IPS-20b (cell line): ENCODE measurements around the gene LRRC70.
"Not testable (repeated sequence)": the region's sequence is repeated elsewhere in the genome, so short reads cannot be mapped to it uniquely, and the experiment has no call there.

Experiments used
- H3K27ac ChIP-seq: one replicate; pipeline ENCODE4 v1.5.1; 2013; ENCODE audit warnings: low read length
- H3K27me3 ChIP-seq: 2 replicates; pipeline ENCODE4 v1.6.1; 2013; ENCODE audit warnings: mild to moderate bottlenecking, low read length, inconsistent platforms; ENCODE audit not compliant: insufficient read depth
- H3K36me3 ChIP-seq: 2 replicates; pipeline ENCODE4 v1.6.1; 2013; ENCODE audit warnings: low read depth, mild to moderate bottlenecking, inconsistent platforms, low read length, moderate library complexity; ENCODE audit not compliant: insufficient read depth
- H3K4me1 ChIP-seq: 2 replicates; pipeline ENCODE4 v1.6.1; 2013; ENCODE audit warnings: mild to moderate bottlenecking, control low read depth, inconsistent platforms, low read length, moderate library complexity; ENCODE audit not compliant: insufficient read depth
- H3K4me3 ChIP-seq: 2 replicates; pipeline ENCODE4 v1.5.1; 2013; ENCODE audit warnings: mild to moderate bottlenecking, low read length, inconsistent platforms
- H3K9ac ChIP-seq: 2 replicates; pipeline ENCODE4 v1.6.1; 2013; ENCODE audit warnings: low read depth, mild to moderate bottlenecking, inconsistent platforms, low read length, moderate library complexity
- H3K9me3 ChIP-seq: 2 replicates; pipeline ENCODE4 v1.6.1; 2013; ENCODE audit warnings: mild to moderate bottlenecking, low read depth, low read length, inconsistent platforms; ENCODE audit not compliant: insufficient read depth

The LRRC70 gene

DNA sequence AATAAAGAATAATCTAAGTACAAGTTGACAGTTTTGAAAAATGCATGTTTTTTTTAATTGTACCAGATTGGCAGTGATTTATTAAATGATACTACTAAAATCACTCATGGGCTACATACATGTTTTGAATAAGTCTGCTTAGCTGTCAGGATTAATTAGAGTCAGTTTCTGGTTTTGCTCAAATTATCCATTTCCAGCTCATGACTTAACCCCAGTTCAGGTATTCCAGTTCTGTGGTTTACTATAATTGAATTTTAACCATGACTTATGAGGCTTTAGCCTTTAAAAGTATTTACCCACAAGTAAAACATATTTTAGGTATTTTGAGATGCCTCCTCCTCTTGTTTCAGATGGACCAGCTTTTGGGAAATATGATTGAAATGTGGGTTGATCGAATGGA lies 17.8 kb upstream of the LRRC70 start:
- peaks cover 10% of the 10 kb centered on the region; the same call in 1 of the 2 replicates for H3K36me3 ChIP-seq
- H3K9me3 ChIP-seq = no peaks in the 10 kb centered on the region
- H3K27me3 ChIP-seq = no peaks in the 10 kb centered on the region
- H3K9ac ChIP-seq = no peak overlapping the region
- no peak overlapping the region for H3K27ac ChIP-seq
- H3K4me3 ChIP-seq = no peak overlapping the region
- peaks cover 7% of the 10 kb centered on the region; the same call in 1 of the 2 replicates for H3K4me1 ChIP-seq

DNA sequence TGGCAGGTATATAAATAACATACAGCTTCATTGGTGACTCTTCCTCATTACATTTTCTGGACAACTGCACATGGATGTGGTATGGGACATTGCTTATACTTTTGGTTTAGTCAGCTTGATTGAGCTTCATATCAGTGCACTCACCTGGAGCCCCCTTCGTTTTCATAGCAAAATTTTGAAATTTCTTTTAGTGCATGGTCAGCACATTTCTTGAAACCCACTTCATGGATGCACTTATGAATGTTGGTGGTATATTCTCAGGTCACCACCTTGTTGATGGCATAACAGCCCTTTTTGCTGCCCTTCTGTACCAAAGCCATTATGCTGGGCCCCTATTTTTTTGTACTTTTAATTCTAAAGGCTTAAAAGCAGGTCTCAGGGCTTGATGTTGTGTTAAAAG lies 16.7 kb upstream of the LRRC70 start:
- Histone ChIP-seq H3K4me3 (no peak overlapping the region), H3K36me3 (peaks cover 11% of the 10 kb centered on the region; the same call in 1 of the 2 replicates), H3K27me3 (no peaks in the 10 kb centered on the region), H3K4me1 (peaks cover 7% of the 10 kb centered on the region; the same call in 1 of the 2 replicates), H3K9ac (no peak overlapping the region), H3K9me3 (no peaks in the 10 kb centered on the region), H3K27ac (no peak overlapping the region)

DNA sequence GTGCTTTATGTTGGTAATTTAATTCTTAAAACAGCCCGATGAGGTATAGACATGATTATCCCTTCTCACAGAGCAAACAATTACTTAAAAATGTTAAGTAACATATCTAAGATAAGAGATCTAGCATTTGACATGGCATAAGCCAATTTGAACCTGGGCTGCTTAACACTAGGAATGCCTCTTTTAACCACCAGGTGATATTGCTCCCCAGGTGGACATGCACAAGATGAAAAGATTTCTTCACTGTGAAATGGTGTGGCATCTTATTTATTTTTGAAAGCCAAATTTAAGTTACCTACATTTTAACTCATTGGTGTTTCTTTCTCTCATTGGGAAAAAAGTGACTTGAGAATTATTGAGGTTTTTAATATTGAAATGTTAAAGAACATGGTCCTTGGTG lies 15.8 kb upstream of the LRRC70 start:
- Histone ChIP-seq H3K36me3 (peaks cover 14% of the 10 kb centered on the region; the same call in 1 of the 2 replicates), H3K9ac (no peak overlapping the region), H3K27me3 (no peaks in the 10 kb centered on the region), H3K9me3 (no peaks in the 10 kb centered on the region), H3K4me1 (peaks cover 7% of the 10 kb centered on the region; the same call in 1 of the 2 replicates), H3K27ac (no peak overlapping the region), H3K4me3 (no peak overlapping the region)

DNA sequence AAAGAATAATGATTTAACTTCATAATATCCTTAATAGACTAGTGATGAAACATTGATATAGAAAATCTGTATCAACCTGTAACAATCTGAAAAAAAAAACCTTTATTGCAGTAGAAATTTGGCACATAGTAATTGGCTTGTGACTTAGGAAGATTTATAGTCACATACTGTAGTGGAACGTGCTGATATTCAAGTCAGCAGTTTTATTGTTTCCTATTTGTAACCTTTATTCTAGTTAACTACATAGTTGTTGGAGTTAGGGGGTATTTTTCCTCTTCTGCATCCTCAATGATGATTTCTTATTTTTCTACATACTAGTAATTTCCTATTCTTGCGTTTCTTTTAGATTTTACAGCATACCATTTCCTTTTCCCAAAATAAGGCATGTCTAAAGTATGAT lies 14.5 kb upstream of the LRRC70 start:
- H3K9me3 ChIP-seq = no peaks in the 10 kb centered on the region
- peaks cover 10% of the 10 kb centered on the region; the same call in 1 of the 2 replicates for H3K36me3 ChIP-seq
- H3K27ac ChIP-seq = no peak overlapping the region
- H3K4me3 ChIP-seq = no peak overlapping the region
- H3K9ac ChIP-seq = no peak overlapping the region
- peaks cover 13% of the 10 kb centered on the region for H3K4me1 ChIP-seq
- no peaks in the 10 kb centered on the region for H3K27me3 ChIP-seq

DNA sequence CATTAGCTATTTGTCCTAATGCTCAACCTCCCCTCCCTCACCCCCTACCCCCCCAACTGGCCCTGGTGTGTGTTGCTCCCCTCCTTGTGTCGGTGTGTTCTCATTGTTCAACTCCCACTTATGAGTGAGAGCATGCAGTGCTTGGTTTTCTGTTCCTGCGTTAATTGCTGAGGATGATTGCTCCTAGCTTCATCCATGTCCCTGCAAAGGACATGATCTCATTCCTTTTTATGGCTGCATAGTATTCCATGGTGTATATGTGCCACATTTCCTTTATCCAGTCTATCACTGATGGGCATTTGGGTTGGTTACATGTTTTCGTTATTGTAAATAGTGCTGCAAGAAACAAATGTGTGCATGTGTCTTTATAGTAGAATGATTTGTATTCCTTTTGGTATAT lies 12.9 kb upstream of the LRRC70 start:
- peaks cover 18% of the 10 kb centered on the region for H3K4me1 ChIP-seq
- not testable (repeated sequence) for H3K9ac ChIP-seq, H3K27ac ChIP-seq, H3K4me3 ChIP-seq, H3K27me3 ChIP-seq, H3K9me3 ChIP-seq, H3K36me3 ChIP-seq

DNA sequence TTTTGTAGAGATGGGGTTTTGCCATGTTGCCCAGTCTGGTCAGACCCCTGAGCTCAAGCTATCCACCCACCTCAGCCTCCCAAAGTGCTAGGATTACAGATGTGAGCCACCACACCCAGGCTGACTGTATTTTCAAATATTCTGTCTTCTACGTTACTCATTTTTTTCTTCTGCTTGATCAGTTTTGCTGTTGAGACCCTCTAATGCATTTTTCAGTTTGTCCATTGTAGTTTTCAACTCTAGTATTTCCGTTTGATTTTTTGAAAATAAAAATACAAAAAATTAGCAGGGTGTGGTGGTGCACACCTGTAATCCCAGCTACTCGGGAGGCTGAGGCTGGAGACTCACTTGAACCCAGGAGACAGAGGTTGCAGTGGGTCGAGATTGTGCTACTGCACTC lies 10.5 kb upstream of the LRRC70 start:
- Histone ChIP-seq H3K4me1 (peaks cover 12% of the 10 kb centered on the region), H3K9ac (no peak overlapping the region), H3K36me3 (peaks cover 7% of the 10 kb centered on the region; the same call in 1 of the 2 replicates), H3K9me3 (no peaks in the 10 kb centered on the region), H3K27me3 (no peaks in the 10 kb centered on the region), H3K4me3 (no peak overlapping the region), H3K27ac (no peak overlapping the region)

- Histone ChIP-seq H3K4me3 (peak overlapping the region; percentile 28; the same call in 1 of the 2 replicates), H3K27ac (peak overlapping the region; percentile 40), H3K36me3 (peaks cover 7% of the 10 kb centered on the region; the same call in 1 of the 2 replicates), H3K9ac (peak overlapping the region; percentile 59), H3K27me3 (no peaks in the 10 kb centered on the region), H3K4me1 (peaks cover 12% of the 10 kb centered on the region), H3K9me3 (no peaks in the 10 kb centered on the region)
These were observed 9.7 kb upstream of the LRRC70 start for GRCh38 chr5:62568800-62569432.

- no peaks in the 10 kb centered on the region for H3K9me3 ChIP-seq
- H3K9ac ChIP-seq = peak overlapping the region; percentile 59
- peak overlapping the region; percentile 40 for H3K27ac ChIP-seq
- peaks cover 12% of the 10 kb centered on the region for H3K4me1 ChIP-seq
- H3K27me3 ChIP-seq = no peaks in the 10 kb centered on the region
- H3K4me3 ChIP-seq = peak overlapping the region; percentile 28; the same call in 1 of the 2 replicates
- peaks cover 7% of the 10 kb centered on the region; the same call in 1 of the 2 replicates for H3K36me3 ChIP-seq
These were observed 9.1 kb upstream of the LRRC70 start for GRCh38 chr5:62569470-62569869.

GRCh38 chr5:62572918-62573514 lies 5.6 kb upstream of the LRRC70 start:
- no peak overlapping the region for H3K9ac ChIP-seq
- no peak overlapping the region for H3K4me3 ChIP-seq
- H3K27me3 ChIP-seq = no peaks in the 10 kb centered on the region
- H3K9me3 ChIP-seq = no peaks in the 10 kb centered on the region
- H3K4me1 ChIP-seq = peaks cover 12% of the 10 kb centered on the region
- no peaks in the 10 kb centered on the region for H3K36me3 ChIP-seq
- H3K27ac ChIP-seq = no peak overlapping the region

- Histone ChIP-seq H3K9me3 (no peaks in the 10 kb centered on the region), H3K27ac (no peak overlapping the region), H3K9ac (no peak overlapping the region), H3K36me3 (no peaks in the 10 kb centered on the region), H3K4me1 (peaks cover under 1% of the 10 kb centered on the region; the same call in 1 of the 2 replicates), H3K27me3 (no peaks in the 10 kb centered on the region), H3K4me3 (no peak overlapping the region)
These were observed 4.0 kb upstream of the LRRC70 start for GRCh38 chr5:62574599-62574998.

DNA sequence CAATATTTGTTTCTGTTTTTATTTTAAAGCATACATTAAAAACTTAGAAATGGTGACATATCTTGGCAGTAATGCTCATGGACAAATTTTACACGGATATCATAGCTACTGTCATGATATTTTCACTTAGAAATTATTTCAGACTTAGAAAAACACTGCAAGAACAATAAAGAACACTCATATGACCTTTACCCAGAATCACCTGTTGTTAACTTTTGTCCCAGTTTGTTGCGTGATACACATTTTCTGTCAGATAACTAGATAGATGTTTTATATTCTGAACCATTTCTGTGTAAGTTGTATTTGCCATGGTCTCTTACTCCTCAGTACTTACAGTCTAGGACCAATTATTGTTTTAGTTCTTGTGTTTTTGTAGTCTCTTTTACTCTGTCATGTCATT lies 3.6 kb upstream of the LRRC70 start:
- no peak overlapping the region for H3K27ac ChIP-seq
- no peaks in the 10 kb centered on the region for H3K4me1 ChIP-seq
- H3K27me3 ChIP-seq = no peaks in the 10 kb centered on the region
- H3K9ac ChIP-seq = no peak overlapping the region
- H3K9me3 ChIP-seq = no peaks in the 10 kb centered on the region
- H3K36me3 ChIP-seq = no peaks in the 10 kb centered on the region
- no peak overlapping the region for H3K4me3 ChIP-seq

DNA sequence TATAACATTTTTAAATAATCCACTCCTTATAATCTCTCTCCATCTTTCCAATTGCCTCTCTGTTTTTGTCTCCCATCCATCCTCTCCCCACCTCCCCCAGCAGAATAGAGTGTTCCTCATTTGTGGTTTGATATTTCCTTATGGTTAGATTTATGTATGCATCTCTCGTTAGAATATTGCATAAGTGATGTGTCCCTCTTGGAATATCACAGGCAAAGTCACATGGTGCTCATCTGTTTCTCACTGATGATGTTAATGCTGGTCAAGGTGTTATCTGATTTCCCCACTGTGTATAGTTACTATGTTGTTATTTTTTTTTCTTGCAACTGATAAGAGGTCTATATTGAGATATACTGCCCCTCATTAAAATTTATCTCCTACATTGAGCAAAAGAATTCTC lies 3.1 kb upstream of the LRRC70 start:
- H3K27ac ChIP-seq = no peak overlapping the region

More for the DNA sequence above, 3.1 kb upstream of the LRRC70 start:
- H3K9me3 ChIP-seq = no peaks in the 10 kb centered on the region
- no peaks in the 10 kb centered on the region for H3K4me1 ChIP-seq
- H3K9ac ChIP-seq = no peak overlapping the region
- no peak overlapping the region for H3K4me3 ChIP-seq
- no peaks in the 10 kb centered on the region for H3K36me3 ChIP-seq
- no peaks in the 10 kb centered on the region for H3K27me3 ChIP-seq
